ENCODE results near the gene ITIH3.

The ITIH3 gene

DNA sequence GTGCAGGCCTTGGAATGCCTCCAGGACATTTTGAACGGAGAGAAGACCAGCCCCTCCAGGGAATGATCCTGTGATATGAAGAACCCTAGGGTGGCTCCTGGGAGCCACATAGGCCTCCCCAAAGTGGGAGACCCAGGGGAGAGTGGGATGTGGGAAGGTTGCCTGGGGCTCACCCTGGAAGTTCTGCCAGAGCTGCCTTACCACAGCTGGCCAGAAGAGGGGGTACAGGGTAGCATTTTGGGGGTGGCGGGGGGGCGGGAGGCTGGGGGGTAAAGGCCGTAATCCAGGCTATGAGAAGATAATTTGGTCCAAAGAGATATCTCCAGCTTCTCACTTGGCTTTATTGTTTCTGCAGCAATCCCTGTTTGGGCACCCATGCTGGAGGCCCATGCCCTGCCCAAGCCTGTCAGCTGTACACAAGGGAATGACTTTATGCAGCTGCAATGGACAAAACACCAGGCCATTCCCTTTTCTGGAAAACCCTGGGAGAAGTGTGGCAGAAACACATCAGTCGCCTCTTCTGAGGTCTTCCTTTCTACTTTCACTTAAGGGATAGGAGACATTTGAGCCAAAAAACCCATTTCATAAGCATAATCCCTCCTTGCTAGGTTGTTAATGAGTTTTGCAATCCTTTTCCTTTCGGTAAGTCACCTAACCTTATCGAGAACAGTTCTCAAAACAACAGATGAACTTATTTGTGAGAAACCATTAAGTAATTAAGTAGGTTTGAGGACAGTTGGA is 51.3 kb downstream of the ITIH3 start:
- no peak for DNase-seq (ENCODE audit: low read depth)

DNA sequence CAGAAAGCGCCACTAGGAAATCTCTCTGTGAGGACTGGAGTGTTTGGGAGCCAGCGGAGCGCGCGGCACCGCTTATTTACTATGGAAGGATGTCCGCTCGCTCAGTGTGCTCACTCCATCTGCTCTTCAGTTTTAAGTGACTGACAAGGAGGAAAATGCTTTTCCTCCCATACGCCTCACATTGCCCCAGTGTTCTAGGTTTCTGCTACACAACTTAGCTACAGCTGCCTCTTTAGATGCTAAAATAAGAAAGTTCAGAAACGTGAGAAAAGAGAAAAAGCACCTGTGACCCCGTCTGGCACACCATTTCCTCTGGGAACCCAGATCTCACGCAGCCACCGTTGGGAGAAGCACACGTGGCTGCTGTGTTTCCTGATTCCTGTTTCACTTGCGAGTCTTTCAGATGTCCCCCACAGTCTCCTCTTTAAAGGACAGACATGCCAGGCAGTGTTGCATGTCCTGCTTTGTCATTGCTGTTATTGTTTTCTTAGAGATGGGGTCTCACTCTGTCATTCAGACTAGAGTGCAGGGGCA is 51.9 kb downstream of the ITIH3 start:
- no peak for DNase-seq (ENCODE audit: low read depth)

DNA sequence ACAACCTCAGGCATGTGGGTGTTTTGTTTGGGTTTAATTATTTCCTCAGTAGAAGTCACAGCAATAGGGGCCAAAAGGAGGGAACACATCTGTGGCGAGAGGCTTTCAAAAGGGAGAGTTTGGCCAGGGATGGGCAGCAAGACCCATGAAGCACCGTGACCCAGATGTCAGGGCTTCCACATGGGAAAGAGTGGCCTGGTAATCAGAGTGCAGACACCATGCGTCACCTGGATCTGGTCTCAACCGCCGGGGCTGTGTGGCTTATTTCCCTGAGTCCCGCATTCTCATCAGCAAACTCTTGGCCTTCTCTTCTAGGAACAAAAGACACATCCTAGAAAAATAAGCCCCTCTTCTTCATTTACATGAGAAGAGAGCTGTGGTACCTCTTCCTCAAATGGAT is 52.6 kb downstream of the ITIH3 start:
- no peak for DNase-seq (ENCODE audit: low read depth)

DNA sequence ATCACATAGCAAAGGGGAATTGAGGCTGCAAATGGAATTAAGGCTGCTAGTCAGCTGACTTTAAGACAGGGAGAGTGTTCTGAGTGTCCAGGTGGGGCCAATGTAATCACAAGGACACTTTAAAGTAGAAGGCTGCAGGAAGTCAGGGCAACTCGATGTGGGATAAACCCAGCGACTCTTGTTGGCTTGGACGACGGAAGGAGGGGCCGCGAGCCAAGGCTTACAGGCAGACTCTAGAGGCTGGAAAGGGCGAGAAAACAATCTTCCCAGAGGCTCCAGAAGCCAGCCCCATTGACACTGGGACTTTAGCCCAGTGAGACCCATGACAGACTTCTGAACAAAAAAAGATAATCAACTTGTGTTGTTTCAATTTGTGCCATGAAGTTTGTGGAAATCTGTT is 53.1 kb downstream of the ITIH3 start:
- DNase-seq (ENCODE audit: low read depth): no peak

DNA sequence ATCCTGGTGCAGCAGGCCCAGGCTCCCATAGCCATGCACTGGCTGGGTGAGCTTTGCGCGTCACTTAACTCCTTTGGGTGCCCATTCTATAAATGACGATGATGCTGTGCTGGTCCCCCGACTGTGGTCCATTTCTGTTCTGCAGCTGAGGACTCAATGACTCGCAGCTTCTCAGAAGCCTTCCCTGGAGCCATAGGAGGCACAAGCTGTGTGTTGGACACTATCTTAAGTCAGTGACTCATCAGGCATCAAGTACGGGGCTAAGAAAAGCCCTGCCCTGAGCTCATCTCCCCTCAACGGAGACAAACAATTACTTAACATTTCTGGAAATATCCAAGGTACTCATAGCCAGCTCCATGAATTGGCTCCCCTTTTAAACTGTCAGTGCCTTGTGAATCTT is 54.0 kb downstream of the ITIH3 start:
- DNase-seq (ENCODE audit: low read depth): peak; percentile 51

DNA sequence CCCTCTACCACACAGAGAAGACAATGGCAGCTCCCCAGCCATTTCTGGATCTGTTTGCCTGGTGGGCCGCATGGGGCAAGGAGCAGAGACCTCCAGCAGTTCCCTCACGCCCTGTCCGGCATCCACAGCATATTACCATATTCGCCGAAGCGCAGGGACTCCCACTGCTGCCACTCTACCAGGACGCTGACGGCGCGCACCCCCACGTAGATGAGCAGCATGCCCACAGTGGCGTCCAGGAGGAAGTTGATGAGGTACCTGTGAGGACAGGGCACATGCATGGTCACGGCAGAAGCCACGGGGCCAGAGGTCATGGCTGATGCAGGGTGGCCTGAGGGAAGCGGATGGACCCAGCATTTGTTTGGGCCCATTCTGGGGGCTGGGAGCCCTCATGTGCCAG is 55.1 kb downstream of the ITIH3 start:
- DNase-seq (ENCODE audit: low read depth): no peak

DNA sequence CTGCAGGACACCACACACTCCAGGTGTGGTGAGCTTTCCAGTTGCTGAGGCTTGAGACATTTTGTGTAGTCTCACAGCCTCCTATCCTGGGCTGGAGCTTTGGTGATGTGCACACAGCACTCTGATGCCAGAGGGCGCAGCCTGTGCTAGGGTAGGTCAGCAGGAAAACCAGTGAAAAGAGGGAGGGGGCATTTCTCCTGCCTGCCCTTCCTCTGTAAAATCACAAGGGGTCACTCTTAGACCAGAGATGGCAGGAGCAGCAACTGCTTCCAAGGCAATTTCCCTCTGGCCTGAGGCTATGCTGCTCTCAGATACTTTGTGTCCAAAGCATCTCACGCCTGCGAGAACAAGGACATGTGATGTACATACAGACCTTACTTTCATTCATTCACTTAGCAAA is 56.8 kb downstream of the ITIH3 start:
- no peak for DNase-seq (ENCODE audit: low read depth)

DNA sequence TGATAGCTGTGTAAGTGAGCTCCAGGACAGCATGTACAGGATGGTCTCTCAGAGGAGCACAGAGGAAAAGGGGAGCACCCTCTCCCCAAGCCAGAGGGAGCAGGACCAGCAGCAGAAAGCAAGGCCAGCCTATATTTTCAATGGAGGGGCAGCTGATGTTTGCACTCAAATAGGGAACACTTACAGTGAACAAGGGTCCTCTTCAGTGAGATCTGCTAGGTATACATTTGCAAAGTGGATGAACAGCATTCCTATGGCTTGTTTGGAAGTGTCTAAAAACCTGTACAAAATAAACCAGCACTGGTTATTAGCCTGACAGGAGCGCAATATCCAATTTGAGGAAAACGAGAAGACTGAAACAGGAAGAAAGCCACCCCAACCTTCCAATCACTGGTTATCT is 57.8 kb downstream of the ITIH3 start:
- no peak for DNase-seq (ENCODE audit: low read depth)

DNA sequence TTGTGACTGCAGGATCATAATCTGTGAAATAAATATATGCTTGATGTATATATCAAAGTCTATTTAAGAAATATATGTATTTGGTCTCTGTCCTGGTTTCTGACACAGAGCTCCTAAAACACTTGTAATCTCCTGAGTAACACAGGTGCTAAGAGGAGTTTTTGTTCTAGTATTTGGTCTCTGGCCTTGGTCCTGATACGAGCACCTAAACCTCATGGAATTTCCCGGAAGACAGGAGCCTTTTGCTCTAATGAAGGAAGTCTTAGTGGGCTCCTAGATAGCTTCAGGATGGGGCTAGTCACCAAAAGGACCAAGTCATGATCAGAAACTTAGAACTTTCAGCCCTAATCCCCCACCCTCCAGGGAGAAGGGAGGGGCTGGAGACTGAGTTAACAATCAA is 59.4 kb downstream of the ITIH3 start:
- no peak for DNase-seq (ENCODE audit: low read depth)

DNA sequence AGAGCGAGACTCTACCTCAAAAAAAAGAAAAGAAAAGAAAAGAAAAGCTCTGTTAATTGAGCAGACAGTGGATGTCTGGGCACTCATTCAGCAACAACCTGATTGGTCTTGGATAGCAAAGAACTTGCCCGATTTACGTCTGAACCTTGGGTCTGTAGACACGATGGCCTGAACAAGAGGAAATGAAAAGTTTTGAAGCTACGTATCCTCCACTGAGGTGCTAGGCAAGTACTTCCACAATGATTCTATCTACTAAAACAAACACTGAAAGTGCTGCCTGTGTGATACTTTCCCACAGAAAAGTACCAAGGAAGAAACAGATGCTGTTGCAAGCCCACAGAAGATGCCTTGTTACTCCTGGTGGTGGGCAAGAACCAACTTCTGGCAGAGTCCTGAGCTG is 62.1 kb downstream of the ITIH3 start:
- no peak for DNase-seq (ENCODE audit: low read depth)

DNA sequence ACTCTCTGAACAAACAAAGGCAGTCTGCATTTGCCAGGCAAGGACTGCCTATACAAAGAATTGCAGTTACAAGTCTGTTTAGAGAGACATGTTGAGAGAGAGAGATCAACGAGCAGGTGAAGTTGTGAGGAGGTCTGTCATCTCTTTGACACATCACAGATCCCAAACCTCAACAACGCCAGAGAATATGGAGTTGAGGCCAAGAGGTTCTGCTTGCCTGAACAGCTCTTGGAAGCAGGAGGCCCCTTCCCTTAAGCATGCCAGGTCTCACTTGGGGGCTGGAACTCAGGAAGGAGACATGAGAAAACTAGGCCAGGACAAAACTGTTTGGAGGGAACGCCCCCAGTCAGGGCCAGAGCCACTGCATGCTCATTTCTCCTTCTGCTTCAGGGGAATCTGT is 62.5 kb downstream of the ITIH3 start:
- no peak for DNase-seq (ENCODE audit: low read depth)

DNA sequence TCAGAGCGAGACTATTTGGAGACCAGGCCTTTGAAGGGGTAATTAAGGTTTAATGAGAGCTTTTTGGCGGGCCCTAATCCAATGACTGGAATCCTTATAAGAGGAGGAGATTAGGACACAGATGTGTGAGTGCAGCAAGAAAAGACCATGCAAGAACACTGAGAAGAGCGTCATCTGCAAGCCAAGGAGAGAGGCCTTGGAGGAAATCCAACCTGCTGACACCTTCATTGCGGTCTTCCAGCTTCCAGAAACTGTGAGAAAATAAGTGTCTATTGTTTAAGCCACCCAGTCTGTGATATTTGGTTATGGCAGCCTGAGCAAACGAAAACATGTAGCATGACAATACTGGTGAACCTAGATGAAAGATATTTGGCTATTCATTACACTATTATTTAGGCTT is 63.3 kb downstream of the ITIH3 start:
- DNase-seq (ENCODE audit: low read depth): no peak
